Activated T-helper 1 cell treated with anti-CD3 and anti-CD28 coated beads, Interleukin-2, amount 50 U/mL, for 16 hours (primary cell): Measurements from ENCODE around the gene KLHL13.

Source experiments
- DNase-seq, 2 donors: peaks; one replicate each; pipeline ENCODE4 v3.0.0-alpha.2; 2020; ENCODE audit warnings: low read depth in 1 of 2, low spot score in 1 of 2

KLHL13 gene

GRCh38 chrX:117871796-117872195 is 244.8 kb downstream of the KLHL13 start:
- no peak for DNase-seq

- no peak for DNase-seq
Observed at GRCh38 chrX:117860517-117860916, 256.1 kb downstream of the KLHL13 start.

- DNase-seq: no peak
Observed at GRCh38 chrX:117854806-117855205, 261.8 kb downstream of the KLHL13 start.

GRCh38 chrX:117851025-117851424 is 265.6 kb downstream of the KLHL13 start:
- DNase-seq: no peak
